Sigmoid colon (tissue), 4 donors: ENCODE measurements around the gene WNT7A.

Experiments used
- CTCF ChIP-seq, 4 experiments: fragments of 450-650 bp in 3 of 4; fragments of 200-600 bp in 1 of 4; IDR thresholded peaks; one replicate each; pipeline ENCODE4 v1.5.1; 2016 to 2019; ENCODE audit warnings: antibody characterized with exemption in 4 of 4, mild to moderate bottlenecking in 3 of 4, moderate library complexity in 2 of 4
- EP300 ChIP-seq, 4 donors: sonication (generic); formaldehyde crosslinking; IDR thresholded peaks; one replicate each; pipeline ENCODE4 v1.6.1; 2017; ENCODE audit warnings: antibody characterized with exemption in 4 of 4

GRCh38 chr3:13781417-13781816 lies 98.5 kb downstream of the WNT7A start:
- TF ChIP-seq EP300 (IDR thresholded peaks at IDR 0.05): no peak
- no peak for TF ChIP-seq CTCF (IDR thresholded peaks at IDR 0.05)
